ENCODE data around the gene KAT7.

KAT7 gene

DNA sequence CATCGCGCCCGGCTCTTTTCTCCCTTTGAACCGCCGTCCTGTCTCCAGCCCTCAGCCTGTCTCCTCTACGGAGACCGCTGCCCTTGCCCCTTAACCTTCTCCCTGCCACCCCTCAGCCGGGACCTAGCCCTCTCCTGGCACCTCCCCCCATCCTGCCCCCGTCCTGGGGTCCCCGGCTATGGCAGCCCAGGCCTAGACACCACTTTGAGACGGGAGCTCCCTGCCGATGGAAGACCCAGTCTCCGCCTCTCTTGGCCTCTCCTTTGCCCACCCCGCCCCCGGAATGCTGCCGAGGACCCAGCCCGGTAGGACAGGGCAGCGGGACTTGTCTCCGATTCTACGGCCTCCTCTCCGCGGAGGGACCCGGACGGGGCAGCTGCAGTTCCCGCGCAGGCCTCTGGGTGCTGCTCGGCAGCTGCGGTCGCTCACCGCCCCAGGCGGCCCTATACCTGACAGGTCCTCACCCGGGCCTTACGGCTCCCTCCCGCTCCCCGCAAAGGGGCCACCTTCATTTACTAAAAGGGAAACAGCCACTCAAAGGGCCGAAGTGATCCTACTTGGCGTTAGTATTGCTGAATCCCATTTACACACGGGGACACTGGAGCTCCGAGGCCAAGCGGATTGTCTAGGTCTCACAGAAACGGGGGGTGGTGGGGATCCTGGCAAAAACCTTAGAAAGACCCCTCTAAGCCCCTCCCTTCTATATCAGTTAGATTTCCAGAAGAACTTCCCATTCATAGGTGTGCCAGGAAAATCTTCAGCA, 92.0 kb downstream of the KAT7 start:
- TF ChIP-seq, protein P1, sequence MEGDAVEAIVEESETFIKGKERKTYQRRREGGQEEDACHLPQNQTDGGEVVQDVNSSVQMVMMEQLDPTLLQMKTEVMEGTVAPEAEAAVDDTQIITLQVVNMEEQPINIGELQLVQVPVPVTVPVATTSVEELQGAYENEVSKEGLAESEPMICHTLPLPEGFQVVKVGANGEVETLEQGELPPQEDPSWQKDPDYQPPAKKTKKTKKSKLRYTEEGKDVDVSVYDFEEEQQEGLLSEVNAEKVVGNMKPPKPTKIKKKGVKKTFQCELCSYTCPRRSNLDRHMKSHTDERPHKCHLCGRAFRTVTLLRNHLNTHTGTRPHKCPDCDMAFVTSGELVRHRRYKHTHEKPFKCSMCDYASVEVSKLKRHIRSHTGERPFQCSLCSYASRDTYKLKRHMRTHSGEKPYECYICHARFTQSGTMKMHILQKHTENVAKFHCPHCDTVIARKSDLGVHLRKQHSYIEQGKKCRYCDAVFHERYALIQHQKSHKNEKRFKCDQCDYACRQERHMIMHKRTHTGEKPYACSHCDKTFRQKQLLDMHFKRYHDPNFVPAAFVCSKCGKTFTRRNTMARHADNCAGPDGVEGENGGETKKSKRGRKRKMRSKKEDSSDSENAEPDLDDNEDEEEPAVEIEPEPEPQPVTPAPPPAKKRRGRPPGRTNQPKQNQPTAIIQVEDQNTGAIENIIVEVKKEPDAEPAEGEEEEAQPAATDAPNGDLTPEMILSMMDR (conservative IDR thresholded peaks at IDR 0.05; ENCODE audit: low read length) = peak; percentile 84
- no peak overlapping the region for H3K4me3 ChIP-seq (ENCODE audit: low read length)
- peak; percentile 44 for DNase-seq (ENCODE audit: low read depth)

DNA sequence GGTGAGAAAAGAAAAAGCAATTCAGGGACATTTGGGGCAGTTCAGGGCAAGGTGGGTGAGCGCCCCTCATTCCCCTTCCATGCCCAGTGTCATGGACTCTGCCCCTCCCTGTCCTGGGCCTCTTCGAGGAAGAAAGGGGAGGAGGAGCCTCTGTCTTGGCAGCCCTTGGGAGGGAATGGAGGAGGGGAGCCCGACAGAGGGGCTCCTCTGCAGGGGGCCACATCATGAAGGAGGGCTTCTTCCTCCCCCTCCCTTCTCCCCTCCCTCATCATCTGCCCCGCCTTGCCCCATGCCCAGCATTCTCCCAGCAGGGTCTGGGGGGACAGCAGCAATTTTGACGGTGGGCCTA, 92.5 kb downstream of the KAT7 start:
- H3K4me3 ChIP-seq (ENCODE audit: low read length) = no peak overlapping the region
- no peak for DNase-seq (ENCODE audit: low read depth)
- TF ChIP-seq, protein P1 (conservative IDR thresholded peaks at IDR 0.05; ENCODE audit: low read length) = no peak

DNA sequence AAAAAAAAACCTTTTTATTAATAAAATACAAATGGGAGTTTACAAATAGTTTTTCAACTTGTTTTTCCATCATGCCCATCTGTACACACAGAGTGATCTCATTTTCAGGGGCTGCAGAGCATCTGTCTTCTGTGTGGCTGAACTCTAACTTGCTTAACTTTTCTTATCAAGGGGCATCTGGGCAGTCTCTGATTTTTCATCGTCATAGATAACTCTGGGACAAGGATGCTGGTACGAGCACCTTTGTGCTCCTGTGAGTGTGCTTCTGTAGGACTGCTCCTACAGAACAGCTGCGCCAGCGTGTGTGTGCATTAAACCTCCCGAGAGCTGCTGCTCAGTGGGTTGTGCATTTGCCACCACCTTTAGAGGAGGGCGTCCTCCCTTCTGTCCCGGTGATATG, 94.0 kb downstream of the KAT7 start:
- TF ChIP-seq, protein P1 (conservative IDR thresholded peaks at IDR 0.05; ENCODE audit: low read length) = no peak
- no peak for DNase-seq (ENCODE audit: low read depth)
- no peak overlapping the region for H3K4me3 ChIP-seq (ENCODE audit: low read length)
